Ishikawa (cell line): ENCODE measurements around the gene SLC16A2.

Experiments used
- CEBPB ChIP-seq: IDR thresholded peaks from 2 replicates; pipeline ENCODE4 v1.6.1; 2012
- CREB1 ChIP-seq: IDR thresholded peaks from 2 replicates; pipeline ENCODE4 v1.6.1; 2012; ENCODE audit warnings: low read depth
- RAD21 ChIP-seq: IDR thresholded peaks from 2 replicates; pipeline ENCODE4 v1.6.1; 2012; ENCODE audit warnings: low read depth
- TAF1 ChIP-seq: IDR thresholded peaks from 2 replicates; pipeline ENCODE4 v1.6.1; 2012; ENCODE audit warnings: low read depth, mild to moderate bottlenecking
- TCF12 ChIP-seq: IDR thresholded peaks from 2 replicates; pipeline ENCODE4 v1.6.1; 2012; ENCODE audit warnings: low read depth
- YY1 ChIP-seq: IDR thresholded peaks from 2 replicates; pipeline ENCODE4 v1.6.1; 2012; ENCODE audit warnings: low read depth
- ZBTB7A ChIP-seq: IDR thresholded peaks from 2 replicates; pipeline ENCODE4 v1.6.1; 2012; ENCODE audit warnings: low read depth
- TF ChIP-seq, protein P1 (sequence below): IDR thresholded peaks from 2 replicates; pipeline ENCODE4 v1.6.1; 2012; ENCODE audit warnings: low read depth, mild to moderate bottlenecking

DNA sequence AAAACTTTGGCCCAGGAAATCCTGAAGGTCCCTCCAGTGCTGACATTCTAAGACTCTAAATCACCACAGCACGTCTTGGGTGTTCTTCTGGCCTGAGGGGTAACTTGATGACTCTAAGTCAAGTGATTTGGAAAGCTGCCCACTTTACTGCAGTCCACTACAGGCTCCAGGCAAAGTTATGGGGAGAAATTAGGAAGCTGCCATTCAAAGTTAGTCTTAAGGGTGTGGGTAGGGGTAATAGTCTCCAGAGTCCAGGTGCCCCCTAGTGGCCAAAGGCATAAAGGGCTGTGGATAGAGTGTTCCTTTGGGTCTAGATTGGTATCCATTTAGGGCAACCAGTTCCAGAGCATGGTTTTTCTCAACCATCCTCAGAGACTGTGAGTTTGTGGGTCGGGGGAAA, 38.7 kb upstream of the SLC16A2 start:
- TF ChIP-seq TCF12 (no peak), CEBPB (no peak), RAD21 (peak; percentile 58; the same call in 1 of the 2 replicates), ZBTB7A (no peak), TAF1 (no peak), CREB1 (no peak), YY1 (no peak)
- TF ChIP-seq, protein P1, sequence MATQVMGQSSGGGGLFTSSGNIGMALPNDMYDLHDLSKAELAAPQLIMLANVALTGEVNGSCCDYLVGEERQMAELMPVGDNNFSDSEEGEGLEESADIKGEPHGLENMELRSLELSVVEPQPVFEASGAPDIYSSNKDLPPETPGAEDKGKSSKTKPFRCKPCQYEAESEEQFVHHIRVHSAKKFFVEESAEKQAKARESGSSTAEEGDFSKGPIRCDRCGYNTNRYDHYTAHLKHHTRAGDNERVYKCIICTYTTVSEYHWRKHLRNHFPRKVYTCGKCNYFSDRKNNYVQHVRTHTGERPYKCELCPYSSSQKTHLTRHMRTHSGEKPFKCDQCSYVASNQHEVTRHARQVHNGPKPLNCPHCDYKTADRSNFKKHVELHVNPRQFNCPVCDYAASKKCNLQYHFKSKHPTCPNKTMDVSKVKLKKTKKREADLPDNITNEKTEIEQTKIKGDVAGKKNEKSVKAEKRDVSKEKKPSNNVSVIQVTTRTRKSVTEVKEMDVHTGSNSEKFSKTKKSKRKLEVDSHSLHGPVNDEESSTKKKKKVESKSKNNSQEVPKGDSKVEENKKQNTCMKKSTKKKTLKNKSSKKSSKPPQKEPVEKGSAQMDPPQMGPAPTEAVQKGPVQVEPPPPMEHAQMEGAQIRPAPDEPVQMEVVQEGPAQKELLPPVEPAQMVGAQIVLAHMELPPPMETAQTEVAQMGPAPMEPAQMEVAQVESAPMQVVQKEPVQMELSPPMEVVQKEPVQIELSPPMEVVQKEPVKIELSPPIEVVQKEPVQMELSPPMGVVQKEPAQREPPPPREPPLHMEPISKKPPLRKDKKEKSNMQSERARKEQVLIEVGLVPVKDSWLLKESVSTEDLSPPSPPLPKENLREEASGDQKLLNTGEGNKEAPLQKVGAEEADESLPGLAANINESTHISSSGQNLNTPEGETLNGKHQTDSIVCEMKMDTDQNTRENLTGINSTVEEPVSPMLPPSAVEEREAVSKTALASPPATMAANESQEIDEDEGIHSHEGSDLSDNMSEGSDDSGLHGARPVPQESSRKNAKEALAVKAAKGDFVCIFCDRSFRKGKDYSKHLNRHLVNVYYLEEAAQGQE = no peak
